WTC11 (cell line): ENCODE measurements around the gene MOB3B. TPM values are rescaled to one million over a fixed set of nuclear protein-coding genes. Genes with fewer than 3 reads are reported as not detected.

ENCODE experiments used
- ATAC-seq: fragments of 200-7000 bp; cut with Tn5 transposase; 2 replicates; pipeline ENCODE4 v1.10.0; 2021; ENCODE audit warnings: mild to moderate bottlenecking, moderate library complexity
- CTCF ChIA-PET: fragments of 300-600 bp; sonication (Branson Sonifier 250); formaldehyde crosslinking; loops from one replicate; lab custom pipeline; 2021; ENCODE audit warnings: antibody characterized with exemption; lab: Charles Lee
- POLR2A ChIA-PET: fragments of 350-600 bp; sonication (Branson Sonifier 250); formaldehyde crosslinking; loops from one replicate; lab custom pipeline; 2021; ENCODE audit warnings: antibody characterized with exemption; lab: Charles Lee
- DNase-seq: peaks from one replicate; pipeline ENCODE4 v3.0.0; 2021; ENCODE audit warnings: low spot score
- H3K27ac Mint-ChIP-seq: 2 replicates; pipeline ENCODE4 v1.8.0; 2021; ENCODE audit warnings: mixed read lengths
- H3K27me3 Mint-ChIP-seq: 2 replicates; pipeline ENCODE4 v1.8.0; 2021; ENCODE audit warnings: low read depth, mild to moderate bottlenecking, moderate library complexity, mixed read lengths
- H3K36me3 Mint-ChIP-seq: 2 replicates; pipeline ENCODE4 v1.8.0; 2021; ENCODE audit warnings: mixed read lengths
- H3K4me1 Mint-ChIP-seq: 2 replicates; pipeline ENCODE4 v1.8.0; 2022; ENCODE audit warnings: mixed read lengths
- H3K4me3 Mint-ChIP-seq: 2 replicates; pipeline ENCODE4 v1.8.0; 2021; ENCODE audit warnings: mild to moderate bottlenecking, moderate library complexity, mixed read lengths
- H3K9me3 Mint-ChIP-seq: 2 replicates; pipeline ENCODE4 v1.8.0; 2021; ENCODE audit warnings: mixed read lengths
- FOXK1 ChIP-seq: sonication (generic); formaldehyde crosslinking; IDR thresholded peaks from 2 replicates; pipeline ENCODE4 v1.8.0; 2022; ENCODE audit warnings: mild to moderate bottlenecking, moderate library complexity, missing genetic modification reagents
- GTF2I ChIP-seq: fragments of 250-450 bp; sonication (Bioruptor Pico); conservative IDR thresholded peaks from 2 replicates; pipeline ENCODE4 v1.4.0; 2021; ENCODE audit warnings: mild to moderate bottlenecking
- HMGA2 ChIP-seq: fragments of 250-450 bp; sonication (Bioruptor Pico); IDR thresholded peaks from 2 replicates; pipeline ENCODE4 v1.4.0; 2021; ENCODE audit warnings: mild to moderate bottlenecking, moderate library complexity
- NFATC4 ChIP-seq: fragments of 250-450 bp; sonication (Bioruptor Pico); IDR thresholded peaks from 2 replicates; pipeline ENCODE4 v1.9.0; 2021; ENCODE audit warnings: mild to moderate bottlenecking
- OVOL2 ChIP-seq: fragments of 250-450 bp; sonication (Bioruptor Pico); IDR thresholded peaks from 2 replicates; pipeline ENCODE4 v1.9.0; 2021; ENCODE audit warnings: mild to moderate bottlenecking, borderline replicate concordance
- PRRX2 ChIP-seq: fragments of 250-450 bp; sonication (Bioruptor Pico); IDR thresholded peaks from 2 replicates; pipeline ENCODE4 v1.8.0; 2021; ENCODE audit warnings: mild to moderate bottlenecking
- TP53 ChIP-seq: sonication (generic); formaldehyde crosslinking; IDR thresholded peaks from 2 replicates; pipeline ENCODE4 v1.8.1; 2023; ENCODE audit warnings: mild to moderate bottlenecking, missing genetic modification reagents
- ZNF138 ChIP-seq: sonication (generic); formaldehyde crosslinking; conservative IDR thresholded peaks from 2 replicates; pipeline ENCODE4 v1.8.1; 2022; ENCODE audit warnings: mild to moderate bottlenecking, moderate library complexity, missing genetic modification reagents
- ZNF219 ChIP-seq: sonication (generic); formaldehyde crosslinking; IDR thresholded peaks from 2 replicates; pipeline ENCODE4 v1.8.0; 2023; ENCODE audit warnings: missing genetic modification reagents, mild to moderate bottlenecking, borderline replicate concordance
- ZNF232 ChIP-seq: sonication (generic); formaldehyde crosslinking; IDR thresholded peaks from 2 replicates; pipeline ENCODE4 v1.8.0; 2022; ENCODE audit warnings: mild to moderate bottlenecking, missing genetic modification reagents
- ZNF396 ChIP-seq: fragments of 250-450 bp; sonication (Bioruptor Pico); IDR thresholded peaks from 2 replicates; pipeline ENCODE4 v1.8.0; 2021; ENCODE audit warnings: mild to moderate bottlenecking, moderate library complexity, borderline replicate concordance
- ZNF423 ChIP-seq: fragments of 250-450 bp; sonication (Bioruptor Pico); IDR thresholded peaks from 2 replicates; pipeline ENCODE4 v2.1.2; 2022; ENCODE audit warnings: mild to moderate bottlenecking, moderate library complexity
- total RNA-seq: library from RNA; stranded (reverse); gene quantifications from 3 replicates; pipeline ENCODE4 v1.2.3, GENCODE V29; 2021
- TF ChIP-seq, protein P1 (sequence below): sonication (generic); formaldehyde crosslinking; IDR thresholded peaks from 2 replicates; pipeline ENCODE4 v1.8.0; 2022; ENCODE audit warnings: mild to moderate bottlenecking, missing genetic modification reagents
- TF ChIP-seq, protein P2 (sequence below): sonication (generic); formaldehyde crosslinking; IDR thresholded peaks from 2 replicates; pipeline ENCODE4 v1.8.1; 2023; ENCODE audit warnings: mild to moderate bottlenecking, missing genetic modification reagents, borderline replicate concordance
- TF ChIP-seq, protein P3 (sequence below): fragments of 250-450 bp; sonication (Bioruptor Pico); IDR thresholded peaks from 2 replicates; pipeline ENCODE4 v1.9.0; 2021; ENCODE audit warnings: mild to moderate bottlenecking
- TF ChIP-seq, protein P4 (sequence below): sonication (generic); formaldehyde crosslinking; IDR thresholded peaks from 2 replicates; pipeline ENCODE4 v1.8.0; 2022; ENCODE audit warnings: mild to moderate bottlenecking, missing genetic modification reagents
- TF ChIP-seq, protein P5 (sequence below): sonication (generic); formaldehyde crosslinking; IDR thresholded peaks from 2 replicates; pipeline ENCODE4 v1.8.0; 2022; ENCODE audit warnings: mild to moderate bottlenecking, missing genetic modification reagents
- TF ChIP-seq, protein P6 (sequence below): sonication (generic); formaldehyde crosslinking; IDR thresholded peaks from 2 replicates; pipeline ENCODE4 v1.8.1; 2022; ENCODE audit warnings: mild to moderate bottlenecking, missing genetic modification reagents, moderate library complexity, borderline replicate concordance
- TF ChIP-seq, protein P7 (sequence below): sonication (generic); formaldehyde crosslinking; IDR thresholded peaks from 2 replicates; pipeline ENCODE4 v1.8.1; 2023; ENCODE audit warnings: mild to moderate bottlenecking, missing genetic modification reagents

MOB3B gene
- total RNA-seq, 1 experiment from 2014 or later: 25.1 TPM

DNA sequence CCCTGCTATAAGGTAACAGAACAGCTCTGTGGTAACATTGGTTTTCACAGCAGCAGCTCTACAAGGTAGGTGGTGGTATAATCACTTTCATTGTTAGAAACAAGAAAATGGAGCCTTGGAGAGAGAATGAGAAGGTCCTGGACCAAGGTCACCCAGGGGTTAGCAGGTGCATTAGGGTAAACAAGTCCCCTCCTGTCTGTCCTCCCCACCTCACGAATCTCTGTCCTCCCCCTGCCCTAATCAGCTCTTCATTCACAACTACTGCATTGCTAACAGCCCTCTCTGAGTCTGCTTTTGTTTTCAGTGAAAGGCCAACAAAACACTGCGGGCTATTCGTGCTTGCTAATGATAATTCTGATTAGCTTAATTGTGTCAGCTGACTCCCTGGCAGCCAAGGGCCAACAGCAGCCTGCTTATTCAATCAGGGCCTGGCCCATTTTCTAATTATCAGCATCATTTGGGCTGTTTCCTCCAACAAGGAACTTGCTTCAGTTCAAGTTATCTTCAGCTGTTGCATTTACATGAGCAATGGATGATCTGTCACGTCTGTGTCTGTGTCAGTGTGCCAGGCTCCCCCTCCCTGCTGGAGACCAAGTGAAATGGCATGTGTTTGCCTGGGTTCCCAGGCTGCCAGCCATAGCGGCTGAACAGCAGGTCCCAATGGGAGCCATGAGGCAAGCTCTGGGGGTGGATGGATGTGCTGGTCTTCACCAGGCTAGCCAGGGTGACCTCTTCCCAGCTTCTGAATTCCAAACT lies 176.0 kb downstream of the MOB3B start (continued):
- no peak for TF ChIP-seq OVOL2 (CRISPR knock-in tag)
- TF ChIP-seq, protein P1, sequence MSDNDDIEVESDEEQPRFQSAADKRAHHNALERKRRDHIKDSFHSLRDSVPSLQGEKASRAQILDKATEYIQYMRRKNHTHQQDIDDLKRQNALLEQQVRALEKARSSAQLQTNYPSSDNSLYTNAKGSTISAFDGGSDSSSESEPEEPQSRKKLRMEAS (CRISPR knock-in tag): no peak
- TF ChIP-seq, protein P2, sequence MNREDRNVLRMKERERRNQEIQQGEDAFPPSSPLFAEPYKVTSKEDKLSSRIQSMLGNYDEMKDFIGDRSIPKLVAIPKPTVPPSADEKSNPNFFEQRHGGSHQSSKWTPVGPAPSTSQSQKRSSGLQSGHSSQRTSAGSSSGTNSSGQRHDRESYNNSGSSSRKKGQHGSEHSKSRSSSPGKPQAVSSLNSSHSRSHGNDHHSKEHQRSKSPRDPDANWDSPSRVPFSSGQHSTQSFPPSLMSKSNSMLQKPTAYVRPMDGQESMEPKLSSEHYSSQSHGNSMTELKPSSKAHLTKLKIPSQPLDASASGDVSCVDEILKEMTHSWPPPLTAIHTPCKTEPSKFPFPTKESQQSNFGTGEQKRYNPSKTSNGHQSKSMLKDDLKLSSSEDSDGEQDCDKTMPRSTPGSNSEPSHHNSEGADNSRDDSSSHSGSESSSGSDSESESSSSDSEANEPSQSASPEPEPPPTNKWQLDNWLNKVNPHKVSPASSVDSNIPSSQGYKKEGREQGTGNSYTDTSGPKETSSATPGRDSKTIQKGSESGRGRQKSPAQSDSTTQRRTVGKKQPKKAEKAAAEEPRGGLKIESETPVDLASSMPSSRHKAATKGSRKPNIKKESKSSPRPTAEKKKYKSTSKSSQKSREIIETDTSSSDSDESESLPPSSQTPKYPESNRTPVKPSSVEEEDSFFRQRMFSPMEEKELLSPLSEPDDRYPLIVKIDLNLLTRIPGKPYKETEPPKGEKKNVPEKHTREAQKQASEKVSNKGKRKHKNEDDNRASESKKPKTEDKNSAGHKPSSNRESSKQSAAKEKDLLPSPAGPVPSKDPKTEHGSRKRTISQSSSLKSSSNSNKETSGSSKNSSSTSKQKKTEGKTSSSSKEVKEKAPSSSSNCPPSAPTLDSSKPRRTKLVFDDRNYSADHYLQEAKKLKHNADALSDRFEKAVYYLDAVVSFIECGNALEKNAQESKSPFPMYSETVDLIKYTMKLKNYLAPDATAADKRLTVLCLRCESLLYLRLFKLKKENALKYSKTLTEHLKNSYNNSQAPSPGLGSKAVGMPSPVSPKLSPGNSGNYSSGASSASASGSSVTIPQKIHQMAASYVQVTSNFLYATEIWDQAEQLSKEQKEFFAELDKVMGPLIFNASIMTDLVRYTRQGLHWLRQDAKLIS (CRISPR knock-in tag): no peak
- no peak for TF ChIP-seq ZNF232
- TF ChIP-seq, protein P3, sequence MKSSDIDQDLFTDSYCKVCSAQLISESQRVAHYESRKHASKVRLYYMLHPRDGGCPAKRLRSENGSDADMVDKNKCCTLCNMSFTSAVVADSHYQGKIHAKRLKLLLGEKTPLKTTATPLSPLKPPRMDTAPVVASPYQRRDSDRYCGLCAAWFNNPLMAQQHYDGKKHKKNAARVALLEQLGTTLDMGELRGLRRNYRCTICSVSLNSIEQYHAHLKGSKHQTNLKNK (CRISPR knock-in tag): no peak
- no peak for TF ChIP-seq ZNF138 (CRISPR knock-in tag)
- TF ChIP-seq ZNF219 (CRISPR knock-in tag): no peak
- TF ChIP-seq, protein P4, sequence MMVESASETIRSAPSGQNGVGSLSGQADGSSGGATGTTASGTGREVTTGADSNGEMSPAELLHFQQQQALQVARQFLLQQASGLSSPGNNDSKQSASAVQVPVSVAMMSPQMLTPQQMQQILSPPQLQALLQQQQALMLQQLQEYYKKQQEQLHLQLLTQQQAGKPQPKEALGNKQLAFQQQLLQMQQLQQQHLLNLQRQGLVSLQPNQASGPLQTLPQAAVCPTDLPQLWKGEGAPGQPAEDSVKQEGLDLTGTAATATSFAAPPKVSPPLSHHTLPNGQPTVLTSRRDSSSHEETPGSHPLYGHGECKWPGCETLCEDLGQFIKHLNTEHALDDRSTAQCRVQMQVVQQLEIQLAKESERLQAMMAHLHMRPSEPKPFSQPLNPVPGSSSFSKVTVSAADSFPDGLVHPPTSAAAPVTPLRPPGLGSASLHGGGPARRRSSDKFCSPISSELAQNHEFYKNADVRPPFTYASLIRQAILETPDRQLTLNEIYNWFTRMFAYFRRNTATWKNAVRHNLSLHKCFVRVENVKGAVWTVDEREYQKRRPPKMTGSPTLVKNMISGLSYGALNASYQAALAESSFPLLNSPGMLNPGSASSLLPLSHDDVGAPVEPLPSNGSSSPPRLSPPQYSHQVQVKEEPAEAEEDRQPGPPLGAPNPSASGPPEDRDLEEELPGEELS (CRISPR knock-in tag): peak; percentile 57; the same call in 1 of the 2 replicates
- no peak for TF ChIP-seq TP53 (CRISPR knock-in tag)
- TF ChIP-seq, protein P5, sequence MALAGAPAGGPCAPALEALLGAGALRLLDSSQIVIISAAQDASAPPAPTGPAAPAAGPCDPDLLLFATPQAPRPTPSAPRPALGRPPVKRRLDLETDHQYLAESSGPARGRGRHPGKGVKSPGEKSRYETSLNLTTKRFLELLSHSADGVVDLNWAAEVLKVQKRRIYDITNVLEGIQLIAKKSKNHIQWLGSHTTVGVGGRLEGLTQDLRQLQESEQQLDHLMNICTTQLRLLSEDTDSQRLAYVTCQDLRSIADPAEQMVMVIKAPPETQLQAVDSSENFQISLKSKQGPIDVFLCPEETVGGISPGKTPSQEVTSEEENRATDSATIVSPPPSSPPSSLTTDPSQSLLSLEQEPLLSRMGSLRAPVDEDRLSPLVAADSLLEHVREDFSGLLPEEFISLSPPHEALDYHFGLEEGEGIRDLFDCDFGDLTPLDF (CRISPR knock-in tag): no peak
- no peak for TF ChIP-seq NFATC4 (CRISPR knock-in tag)
- no peak for TF ChIP-seq ZNF423 (CRISPR knock-in tag)
- TF ChIP-seq FOXK1 (CRISPR knock-in tag): no peak; the same call in 1 of the 2 replicates

DNA sequence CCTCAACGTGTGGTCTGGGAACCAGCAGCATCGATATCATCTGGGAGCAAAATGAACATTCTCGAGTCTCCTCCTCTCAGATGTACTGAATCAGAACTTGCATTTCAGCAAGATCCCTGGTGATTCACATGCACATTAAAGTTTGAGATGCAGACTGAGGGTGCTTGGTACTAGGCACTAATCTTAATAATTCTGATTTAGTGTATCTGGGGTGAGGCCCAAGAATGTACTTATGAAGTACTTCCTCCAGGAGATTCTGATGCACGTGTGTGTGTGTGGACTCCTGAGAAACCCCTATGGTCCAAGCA lies 176.5 kb downstream of the MOB3B start:
- H3K4me3 Mint-ChIP-seq: no peak overlapping the region
- DNase-seq (no peak), ATAC-seq (no peak)
- ChIA-PET CTCF (interaction anchor here (1.1 to 2.5 kb wide), 2 partner anchors 16 to 94 kb away, joined by 3 to 5 read pairs; no protein-coding TSS in a partner anchor), POLR2A (no interaction called here)
- H3K27me3 Mint-ChIP-seq: no peaks in the 10 kb centered on the region; the same call in 1 of the 2 replicates
- H3K9me3 Mint-ChIP-seq: no peaks in the 10 kb centered on the region
- peaks cover 52% of the 10 kb centered on the region for H3K4me1 Mint-ChIP-seq
- peaks cover 4% of the 10 kb centered on the region for H3K36me3 Mint-ChIP-seq
- H3K27ac Mint-ChIP-seq: no peak overlapping the region
- TF ChIP-seq, protein P2 (CRISPR knock-in tag): no peak
- TF ChIP-seq ZNF138 (CRISPR knock-in tag): no peak
- no peak for TF ChIP-seq OVOL2 (CRISPR knock-in tag)
- TF ChIP-seq, protein P6, sequence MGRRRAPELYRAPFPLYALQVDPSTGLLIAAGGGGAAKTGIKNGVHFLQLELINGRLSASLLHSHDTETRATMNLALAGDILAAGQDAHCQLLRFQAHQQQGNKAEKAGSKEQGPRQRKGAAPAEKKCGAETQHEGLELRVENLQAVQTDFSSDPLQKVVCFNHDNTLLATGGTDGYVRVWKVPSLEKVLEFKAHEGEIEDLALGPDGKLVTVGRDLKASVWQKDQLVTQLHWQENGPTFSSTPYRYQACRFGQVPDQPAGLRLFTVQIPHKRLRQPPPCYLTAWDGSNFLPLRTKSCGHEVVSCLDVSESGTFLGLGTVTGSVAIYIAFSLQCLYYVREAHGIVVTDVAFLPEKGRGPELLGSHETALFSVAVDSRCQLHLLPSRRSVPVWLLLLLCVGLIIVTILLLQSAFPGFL (CRISPR knock-in tag): no peak
- no peak for TF ChIP-seq GTF2I
- TF ChIP-seq, protein P1 (CRISPR knock-in tag): no peak
- TF ChIP-seq, protein P7, sequence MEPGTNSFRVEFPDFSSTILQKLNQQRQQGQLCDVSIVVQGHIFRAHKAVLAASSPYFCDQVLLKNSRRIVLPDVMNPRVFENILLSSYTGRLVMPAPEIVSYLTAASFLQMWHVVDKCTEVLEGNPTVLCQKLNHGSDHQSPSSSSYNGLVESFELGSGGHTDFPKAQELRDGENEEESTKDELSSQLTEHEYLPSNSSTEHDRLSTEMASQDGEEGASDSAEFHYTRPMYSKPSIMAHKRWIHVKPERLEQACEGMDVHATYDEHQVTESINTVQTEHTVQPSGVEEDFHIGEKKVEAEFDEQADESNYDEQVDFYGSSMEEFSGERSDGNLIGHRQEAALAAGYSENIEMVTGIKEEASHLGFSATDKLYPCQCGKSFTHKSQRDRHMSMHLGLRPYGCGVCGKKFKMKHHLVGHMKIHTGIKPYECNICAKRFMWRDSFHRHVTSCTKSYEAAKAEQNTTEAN: no peak
- TF ChIP-seq HMGA2: no peak
- no peak for TF ChIP-seq ZNF396
- no peak for TF ChIP-seq PRRX2 (CRISPR knock-in tag)
